A549 treated with Mapracorat at 1 μM for 4 hours (cell line): ENCODE measurements around the gene CDC42SE1. TPM values are rescaled to one million over a fixed set of nuclear protein-coding genes. Genes with fewer than 3 reads are reported as not detected.

ENCODE experiments used
- total RNA-seq: library from RNA; stranded (reverse); fragments of 200-300 nt; extraction: Qiagen RNA extraction; gene quantifications from 5 replicates; pipeline ENCODE4 v1.2.3, GENCODE V29; 2022

The CDC42SE1 gene, protein sequence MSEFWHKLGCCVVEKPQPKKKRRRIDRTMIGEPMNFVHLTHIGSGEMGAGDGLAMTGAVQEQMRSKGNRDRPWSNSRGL
- 76.7 to 92.0 TPM (median 80.0 TPM) in 5 replicates for total RNA-seq

DNA sequence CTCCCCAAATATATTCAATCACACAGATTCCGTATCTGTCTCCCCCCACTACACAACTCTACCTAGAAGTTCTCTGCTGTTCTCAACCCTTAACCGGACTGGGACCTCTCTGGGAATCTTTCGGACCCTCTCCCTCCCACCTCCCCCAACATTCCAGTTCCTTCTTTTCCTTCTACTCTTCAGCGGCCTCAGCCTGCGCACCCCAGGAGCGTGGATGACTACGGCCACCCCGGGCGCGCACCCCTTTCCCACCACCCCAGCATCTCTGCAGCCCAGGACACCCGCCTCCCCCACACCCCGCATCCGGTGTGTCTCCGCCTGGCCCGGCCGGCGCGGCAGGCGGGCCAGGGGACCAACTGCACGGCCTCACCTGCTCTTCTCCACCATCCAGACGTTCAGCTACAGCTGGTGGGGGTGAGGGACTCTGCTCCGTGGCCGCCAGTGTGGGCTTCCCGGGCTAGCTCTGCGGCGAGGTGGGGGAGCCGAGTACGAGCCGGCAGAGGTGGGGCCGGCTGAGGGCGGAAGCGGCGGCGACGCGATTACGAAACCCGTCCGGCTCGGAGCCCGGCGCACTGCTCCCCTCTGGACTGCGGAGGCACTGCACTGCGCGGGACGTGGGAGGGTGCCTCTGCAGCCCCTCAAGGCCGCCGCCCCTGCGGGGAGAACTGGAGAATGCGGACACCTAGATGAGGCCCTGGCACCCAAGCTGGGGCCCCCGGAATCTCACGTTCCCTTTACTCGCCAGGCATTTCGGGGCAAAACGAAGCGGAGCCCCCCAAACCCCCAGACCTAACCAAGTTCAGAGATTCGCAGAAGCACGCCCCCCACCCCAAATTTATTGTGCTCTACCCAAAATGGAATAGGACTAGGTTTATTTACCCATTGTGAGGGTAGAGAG, at the start of gene CDC42SE1:
TSS of gene CDC42SE1 (minus strand) at position 514 of the 898 bp plus-strand sequence. CDS start 3,892 bp downstream, outside the sequence.

DNA sequence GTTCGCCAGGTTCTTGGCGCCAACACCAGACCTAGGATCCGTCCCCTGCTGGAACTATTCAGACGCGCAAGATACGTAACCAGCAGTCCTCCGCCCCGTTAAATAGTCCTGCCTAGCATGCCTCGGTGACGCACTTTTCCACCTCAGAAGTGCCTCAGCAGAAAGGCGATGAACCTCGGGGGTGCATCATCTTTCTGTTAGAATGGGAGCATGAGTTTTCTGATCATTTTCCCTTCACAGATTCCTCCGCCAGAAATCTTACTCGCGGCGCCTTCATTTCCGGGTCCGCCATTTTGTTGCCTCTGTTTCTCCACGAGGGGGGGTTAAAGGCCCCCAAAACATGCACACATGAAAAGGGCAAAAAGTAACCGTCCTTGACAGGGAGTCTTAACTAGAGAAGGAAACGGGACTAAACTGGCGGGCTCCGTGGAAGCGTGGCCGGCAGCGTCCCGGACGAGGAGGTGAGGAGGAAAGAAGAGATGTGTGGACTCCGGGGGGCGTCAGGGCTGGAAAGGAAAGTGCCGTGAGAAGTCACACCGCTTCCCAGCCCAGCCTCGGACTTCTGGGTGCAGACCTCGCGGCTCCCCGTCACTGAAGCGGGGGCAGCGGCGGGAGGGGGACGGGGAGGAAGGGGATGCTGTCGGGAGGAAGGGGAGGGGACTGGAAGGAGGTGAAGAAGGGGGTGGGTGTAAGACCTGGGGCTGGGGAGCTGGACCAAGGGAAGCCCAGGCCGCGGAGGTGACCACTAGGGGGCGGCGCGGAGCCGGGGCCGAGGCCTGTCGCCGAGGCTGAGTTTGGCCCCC, 11.3 kb upstream of the CDC42SE1 start, which contains the start of gene GABPB2:
TSS of gene GABPB2 (plus strand) at position 288 of the 803 bp plus-strand sequence. CDS start 17,429 bp downstream, outside the sequence.

DNA sequence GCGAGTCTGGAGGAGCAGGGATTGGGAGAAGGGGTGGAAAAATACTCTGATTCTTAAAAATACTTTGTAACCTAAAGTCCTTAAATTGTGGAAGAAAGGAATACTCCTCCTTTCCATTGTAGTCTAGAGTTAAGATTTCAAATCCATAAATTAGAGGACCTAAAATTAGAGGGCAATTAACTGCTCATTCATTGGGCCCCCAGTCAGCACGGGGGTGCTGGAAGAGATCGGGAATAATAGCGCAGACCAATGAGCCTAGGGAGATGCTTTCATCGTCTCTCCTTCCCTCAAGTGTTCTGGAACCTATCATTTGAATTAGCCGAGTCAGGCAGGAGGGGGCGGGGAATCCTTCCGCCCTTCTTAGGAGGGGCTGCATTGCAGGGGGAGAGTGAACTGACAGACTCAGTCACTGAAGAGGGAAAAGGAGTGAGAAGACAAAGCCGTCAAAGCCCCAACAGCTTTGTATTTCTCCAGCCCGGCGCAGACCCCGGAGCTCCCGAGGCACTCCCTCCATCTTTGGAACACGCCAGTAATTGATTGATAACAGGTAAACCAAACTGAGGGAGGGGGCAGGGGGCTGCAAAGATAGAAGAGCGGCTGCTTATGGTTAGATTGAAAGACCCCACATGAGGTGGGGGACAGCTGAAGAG, 710 bp upstream of the CDC42SE1 start, which contains the start of gene MLLT11:
TSS of gene MLLT11 (plus strand) at position 391 of the 650 bp plus-strand sequence. CDS start 6,828 bp downstream, outside the sequence.

DNA sequence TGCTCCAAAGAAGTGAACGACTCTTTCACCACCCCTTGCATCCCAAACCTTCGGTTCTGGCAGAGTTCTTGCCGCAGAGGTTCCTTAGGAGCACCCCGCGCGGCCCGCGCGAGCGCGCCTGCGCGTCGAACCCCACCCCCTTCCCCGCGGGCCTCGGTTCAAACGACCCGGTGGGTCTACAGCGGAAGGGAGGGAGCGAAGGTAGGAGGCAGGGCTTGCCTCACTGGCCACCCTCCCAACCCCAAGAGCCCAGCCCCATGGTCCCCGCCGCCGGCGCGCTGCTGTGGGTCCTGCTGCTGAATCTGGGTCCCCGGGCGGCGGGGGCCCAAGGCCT, 11.9 kb downstream of the CDC42SE1 start, which contains the start of gene C1orf56:
TSS of gene C1orf56 (plus strand) at position 161 of the 334 bp plus-strand sequence. CDS start at position 258, 97 bp downstream.

DNA sequence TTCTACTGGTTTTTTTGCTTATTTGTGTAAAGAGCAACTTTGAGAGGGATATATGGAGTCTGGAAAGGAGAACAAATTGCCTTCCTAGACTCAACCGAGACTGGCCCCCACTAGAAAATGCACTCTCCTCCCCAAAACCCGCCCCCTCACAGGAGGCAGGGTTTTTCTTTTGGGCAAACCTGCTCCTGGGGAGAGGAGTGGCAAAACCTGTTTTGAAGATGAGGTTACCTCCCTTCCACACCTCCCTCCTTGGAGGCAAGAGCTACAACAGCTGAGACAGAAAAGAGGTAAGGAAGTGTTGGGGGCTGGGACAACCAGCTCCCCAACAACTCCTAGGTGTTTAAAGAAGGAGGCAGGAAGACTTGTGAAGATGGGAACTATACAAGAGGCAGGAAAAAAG, 23.1 kb downstream of the CDC42SE1 start, which contains the start of gene BNIPL:
TSS of gene BNIPL (plus strand) at position 231 of the 400 bp plus-strand sequence. CDS start at position 371, 140 bp downstream.

DNA sequence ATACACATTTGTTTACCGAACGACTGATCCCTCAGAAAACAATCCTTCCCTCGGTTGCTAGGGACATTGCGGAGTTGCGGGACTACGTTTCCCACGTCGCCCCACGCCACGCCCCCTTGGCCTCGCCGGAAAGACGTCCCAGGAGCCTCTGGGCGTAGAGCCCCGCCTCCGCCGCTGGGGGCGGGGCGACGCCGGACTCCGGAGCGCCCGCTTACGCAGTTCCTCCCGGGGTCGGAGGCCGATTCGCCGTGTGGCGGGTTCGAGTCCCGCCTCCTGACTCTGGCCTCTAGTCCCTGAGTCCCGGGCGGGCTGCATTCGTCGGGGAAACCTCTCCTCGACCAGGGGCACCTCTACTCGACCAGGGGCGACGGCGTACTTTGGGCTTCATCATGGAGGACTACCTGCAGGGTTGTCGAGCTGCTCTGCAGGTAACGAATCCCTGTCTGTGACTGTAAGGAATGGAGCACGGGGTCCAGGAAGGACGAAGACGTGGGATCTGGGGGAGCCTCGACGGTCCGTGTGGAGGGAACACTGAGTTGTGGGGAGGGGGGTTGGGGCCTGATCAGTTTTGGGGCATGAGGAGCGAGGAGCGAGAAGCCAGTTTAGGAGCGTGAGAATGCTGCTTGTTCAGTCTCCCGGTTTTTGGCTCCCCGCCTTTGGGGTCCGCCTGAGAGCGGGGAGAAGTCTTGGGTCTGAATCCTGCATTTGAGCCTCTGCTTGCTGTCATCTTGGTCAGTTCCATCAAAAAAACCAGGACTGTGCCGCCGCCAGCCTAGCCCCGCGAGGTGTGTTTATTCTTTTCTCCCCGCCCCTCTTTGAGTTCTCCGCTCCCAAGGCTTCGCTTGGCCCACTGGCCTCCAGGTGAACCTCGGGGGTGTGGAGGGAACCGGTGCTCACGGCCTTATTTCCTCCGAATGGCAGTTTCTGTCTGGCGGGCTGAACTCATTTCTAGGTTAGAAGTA, 50.9 kb downstream of the CDC42SE1 start, which contains the start of gene PRUNE1:
TSS of gene PRUNE1 (plus strand) at position 206 of the 962 bp plus-strand sequence. CDS start at position 390, 184 bp downstream.

DNA sequence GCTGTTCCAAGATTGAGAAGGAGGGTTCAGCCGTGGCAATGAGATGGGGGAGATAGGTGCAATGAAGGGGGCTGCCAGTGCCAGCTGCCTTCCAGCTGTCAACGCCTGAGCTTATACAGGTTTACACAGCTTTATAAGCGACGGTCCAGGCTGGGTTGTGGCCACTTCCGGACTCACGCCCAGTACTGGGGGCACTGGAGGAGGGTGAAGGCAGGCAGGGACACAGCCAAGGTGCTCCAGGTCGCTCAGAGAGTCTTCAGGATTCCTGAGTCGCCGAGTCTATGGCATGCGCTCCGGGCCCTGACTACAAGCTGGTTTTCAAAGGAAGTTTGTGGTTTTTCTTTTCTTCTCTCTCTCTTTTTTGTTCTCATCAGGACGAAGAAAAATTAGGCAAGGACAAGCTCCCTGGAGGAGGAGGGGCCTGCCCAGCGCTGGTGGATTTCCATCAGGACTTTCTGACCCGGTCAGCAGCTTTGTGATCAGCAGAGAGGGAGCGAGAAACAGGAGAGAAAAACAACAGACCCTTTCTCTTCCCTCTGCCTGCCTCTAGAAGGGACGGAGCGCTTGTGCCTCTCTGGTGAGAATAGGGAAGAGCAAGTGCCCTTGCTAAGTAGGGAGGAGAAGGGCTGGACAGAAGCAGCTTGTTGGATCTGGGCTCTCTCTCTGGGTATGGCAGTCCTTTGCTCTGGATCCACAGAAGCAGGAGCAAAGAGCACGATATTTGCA, 52.9 kb downstream of the CDC42SE1 start, which contains the start of gene MINDY1:
TSS of gene MINDY1 (minus strand) at position 576 of the 726 bp plus-strand sequence. CDS start 4,285 bp downstream, outside the sequence.

Other genes starting within 250 kb of the CDC42SE1 start
- 9.4 to 14.5 TPM (median 11.9 TPM) in 5 replicates for gene ARNT, start 183.0 kb downstream of the CDC42SE1 start, total RNA-seq
- not detected in 5 replicates for gene CTXND2, start 172.5 kb downstream of the CDC42SE1 start, total RNA-seq
- gene SETDB1, start 133.3 kb downstream of the CDC42SE1 start, total RNA-seq, result 21.2 to 26.1 TPM (median 23.9 TPM) in 5 replicates
- 239 to 262 TPM (median 246 TPM) in 5 replicates for gene CERS2, start 84.8 kb downstream of the CDC42SE1 start, total RNA-seq
- 0.51 to 1.2 TPM (median 0.92 TPM) in 5 replicates for gene ANXA9, start 77.3 kb downstream of the CDC42SE1 start, total RNA-seq
- gene MINDY1, start 52.7 kb downstream of the CDC42SE1 start, total RNA-seq, result 2.1 to 3.7 TPM (median 2.8 TPM) in 5 replicates
- gene PRUNE1, start 51.2 kb downstream of the CDC42SE1 start, total RNA-seq, result 11.3 to 15.4 TPM (median 15.0 TPM) in 5 replicates
- 0.06 to 0.30 TPM (median 0.15 TPM) in 5 replicates for gene BNIPL, start 23.0 kb downstream of the CDC42SE1 start, total RNA-seq
- gene C1orf56, start 11.9 kb downstream of the CDC42SE1 start, total RNA-seq, result 5.7 to 8.6 TPM (median 6.6 TPM) in 5 replicates
- gene MLLT11, start 775 bp upstream of the CDC42SE1 start, total RNA-seq, result 13.2 to 16.7 TPM (median 16.1 TPM) in 5 replicates
- 2.4 to 3.1 TPM (median 2.9 TPM) in 5 replicates for gene GABPB2, start 11.1 kb upstream of the CDC42SE1 start, total RNA-seq
- gene SEMA6C, start 87.0 kb upstream of the CDC42SE1 start, total RNA-seq, result 1.5 to 2.6 TPM (median 1.7 TPM) in 5 replicates
- gene TNFAIP8L2, start 97.0 kb upstream of the CDC42SE1 start, total RNA-seq, result not detected in 5 replicates
- 5.1 to 7.5 TPM (median 6.3 TPM) in 5 replicates for gene LYSMD1, start 106.3 kb upstream of the CDC42SE1 start, total RNA-seq
- gene SCNM1, start 106.5 kb upstream of the CDC42SE1 start, total RNA-seq, result 44.5 to 47.6 TPM (median 46.1 TPM) in 5 replicates
- 0.25 to 0.32 TPM (median 0.30 TPM) in 3 of 5 replicates, not detected in the others for gene TMOD4, start 116.4 kb upstream of the CDC42SE1 start, total RNA-seq
- gene VPS72, start 130.6 kb upstream of the CDC42SE1 start, total RNA-seq, result 42.7 to 63.6 TPM (median 44.0 TPM) in 5 replicates
- 45.0 to 60.9 TPM (median 49.8 TPM) in 5 replicates for gene PIP5K1A, start 138.9 kb upstream of the CDC42SE1 start, total RNA-seq
- 173 to 208 TPM (median 192 TPM) in 5 replicates for gene PSMD4, start 195.1 kb upstream of the CDC42SE1 start, total RNA-seq
- gene ZNF687, start 222.7 kb upstream of the CDC42SE1 start, total RNA-seq, result 10.6 to 14.6 TPM (median 12.9 TPM) in 5 replicates